CD14-positive monocyte (primary cell): ENCODE measurements around the gene AEBP1. TPM values are rescaled to one million over a fixed set of nuclear protein-coding genes. Genes with fewer than 3 reads are reported as not detected.

Experiments
- DNase-seq, 3 donors: peaks; one replicate each; pipeline ENCODE4 v3.0.0-alpha.2; 2011 to 2022
- H2AFZ ChIP-seq: 2 replicates; pipeline ENCODE4 v1.6.0; 2012; ENCODE audit warnings: mild to moderate bottlenecking, low read depth, low read length, inconsistent platforms; ENCODE audit not compliant: insufficient read depth, poor library complexity, severe bottlenecking
- H3K27ac ChIP-seq, 2 donors: 1 replicate in 1 of 2; 2 replicates in 1 of 2; pipeline ENCODE4 v1.5.1; 2012 to 2013; ENCODE audit warnings: low read length in 2 of 2, control low read depth in 1 of 2, inconsistent platforms in 1 of 2, low read depth in 1 of 2, mild to moderate bottlenecking in 1 of 2
- H3K27me3 ChIP-seq, 2 donors: one replicate each; pipeline versions ENCODE4 v1.6.0 to v1.6.1; 2011 to 2013; ENCODE audit warnings: low read length in 2 of 2; ENCODE audit not compliant: control insufficient read depth in 2 of 2, insufficient read depth in 2 of 2
- H3K36me3 ChIP-seq, 2 donors: replicated peaks in 1 of 2; 1 replicate in 1 of 2; 2 replicates in 1 of 2; pipeline versions ENCODE4 v1.5.1 to v1.6.1; 2012 to 2013; ENCODE audit warnings: low read length in 2 of 2, control low read depth in 1 of 2, inconsistent platforms in 1 of 2, mild to moderate bottlenecking in 1 of 2; ENCODE audit not compliant: insufficient read depth in 2 of 2, control insufficient read depth in 1 of 2
- H3K4me1 ChIP-seq, 2 donors: 1 replicate in 1 of 2; 2 replicates in 1 of 2; pipeline versions ENCODE4 v1.5.1 to v1.6.1; 2012 to 2013; ENCODE audit warnings: low read length in 2 of 2, control low read depth in 1 of 2, inconsistent platforms in 1 of 2, mild to moderate bottlenecking in 1 of 2, moderate library complexity in 1 of 2; ENCODE audit not compliant: insufficient read depth in 2 of 2, control insufficient read depth in 1 of 2
- H3K4me2 ChIP-seq: replicated peaks from 2 replicates; pipeline ENCODE3; 2012; ENCODE audit warnings: low read length, moderate library complexity, mild to moderate bottlenecking; ENCODE audit not compliant: poor library complexity, severe bottlenecking; ENCODE audit errors: extremely low read depth
- H3K4me3 ChIP-seq, 3 experiments: fragments of 200-600 bp in 1 of 3; sonication (generic) in 1 of 3; replicated peaks in 1 of 3; 1 replicate in 2 of 3; 2 replicates in 1 of 3; pipeline ENCODE4 v1.5.1; 2011 to 2013; ENCODE audit warnings: low read length in 3 of 3, mild to moderate bottlenecking in 3 of 3, control low read depth in 2 of 3, low read depth in 2 of 3, inconsistent platforms in 1 of 3, moderate library complexity in 1 of 3
- H3K79me2 ChIP-seq: 2 replicates; pipeline ENCODE4 v1.6.0; 2012; ENCODE audit warnings: mild to moderate bottlenecking, control low read depth, inconsistent platforms, low read length, moderate library complexity; ENCODE audit not compliant: insufficient read depth
- H3K9ac ChIP-seq: 2 replicates; pipeline ENCODE4 v1.6.0; 2017; ENCODE audit warnings: low read length, mild to moderate bottlenecking; ENCODE audit not compliant: insufficient read depth, poor library complexity, severe bottlenecking
- H3K9me3 ChIP-seq, 2 donors: replicated peaks in 1 of 2; 1 replicate in 1 of 2; 2 replicates in 1 of 2; pipeline versions ENCODE4 v1.5.1 to v1.6.1; 2012 to 2013; ENCODE audit warnings: low read length in 2 of 2, control low read depth in 1 of 2; ENCODE audit not compliant: control insufficient read depth in 1 of 2, insufficient read depth in 1 of 2
- H4K20me1 ChIP-seq: 2 replicates; pipeline ENCODE4 v1.6.0; 2012; ENCODE audit warnings: mild to moderate bottlenecking, low read length, control low read depth, moderate library complexity; ENCODE audit not compliant: insufficient read depth
- H3K27ac Mint-ChIP-seq, 7 donors: one replicate each; pipeline ENCODE4 v1.8.0; 2020; ENCODE audit warnings: mild to moderate bottlenecking in 7 of 7, mixed read lengths in 7 of 7, moderate library complexity in 6 of 7, inconsistent platforms in 2 of 7
- H3K27me3 Mint-ChIP-seq, 3 donors: one replicate each; pipeline ENCODE4 v1.8.0; 2021 to 2022; ENCODE audit warnings: low read depth in 3 of 3, mild to moderate bottlenecking in 3 of 3, mixed read lengths in 3 of 3, moderate library complexity in 3 of 3, inconsistent platforms in 1 of 3
- H3K36me3 Mint-ChIP-seq, 2 donors: one replicate each; pipeline ENCODE4 v1.8.0; 2020; ENCODE audit warnings: mixed read lengths in 2 of 2, inconsistent platforms in 1 of 2, mild to moderate bottlenecking in 1 of 2
- H3K4me1 Mint-ChIP-seq: one replicate; pipeline ENCODE4 v1.8.0; 2020; ENCODE audit warnings: mild to moderate bottlenecking, mixed read lengths
- H3K4me3 Mint-ChIP-seq, 2 donors: one replicate each; pipeline ENCODE4 v1.8.0; 2020; ENCODE audit warnings: mild to moderate bottlenecking in 2 of 2, mixed read lengths in 2 of 2, moderate library complexity in 1 of 2
- H3K9me3 Mint-ChIP-seq, 7 donors: one replicate each; pipeline ENCODE4 v1.8.0; 2020 to 2022; ENCODE audit warnings: mixed read lengths in 7 of 7, mild to moderate bottlenecking in 6 of 7, moderate library complexity in 6 of 7, inconsistent platforms in 2 of 7
- WGBS: methylation state at CpG from one replicate; pipeline ENCODE4 v1.1.5; 2013; ENCODE audit warnings: missing lambda C conversion rate; ENCODE audit not compliant: insufficient coverage; 5-methylcytosine and 5-hydroxymethylcytosine counted together
- intact Hi-C, 2 donors: fragments of 100-400 bp; cut with micrococcal nuclease; formaldehyde crosslinking; loops; one replicate each; pipeline versions ENCODE4 v1.15.0 to v1.15.1; 2023
- polyA plus RNA-seq, 3 donors: library from polyadenylated mRNA; depleted of rRNA in 1 of 3; unstranded in 2 of 3; stranded (reverse) in 1 of 3; fragments of 300-500 nt in 2 of 3; fragments of >200 nt in 1 of 3; fragmentation: Illumina TruSeq in 2 of 3; gene quantifications; 1 replicate in 2 of 3; 2 replicates in 1 of 3; pipeline ENCODE4 v1.2.3, GENCODE V29; 2012 to 2021
- TF ChIP-seq, protein P1 (sequence below): fragments of 200-600 bp; IDR thresholded peaks from one replicate; pipeline ENCODE4 v1.8.0; 2022; ENCODE audit warnings: antibody characterized with exemption, mild to moderate bottlenecking

AEBP1 gene
- polyA plus RNA-seq, 3 donors, result 0.08 TPM; not detected in 2

GRCh38 chr7:44086627-44087026, 17.5 kb upstream of the AEBP1 start:
- Mint-ChIP-seq H3K36me3 (no peaks in the 10 kb centered on the region), H3K4me1 (peaks cover 7% of the 10 kb centered on the region), H3K9me3 (peaks cover 0 to 3% (median 0%) of the 10 kb centered on the region in 7 donors), H3K27ac (no peak overlapping the region), H3K27me3 (peaks cover 0 to 8% (median 5%) of the 10 kb centered on the region in 3 donors), H3K4me3 (no peak overlapping the region)
- no peaks in the 10 kb centered on the region for H3K9me3 ChIP-seq
- TF ChIP-seq, protein P1, sequence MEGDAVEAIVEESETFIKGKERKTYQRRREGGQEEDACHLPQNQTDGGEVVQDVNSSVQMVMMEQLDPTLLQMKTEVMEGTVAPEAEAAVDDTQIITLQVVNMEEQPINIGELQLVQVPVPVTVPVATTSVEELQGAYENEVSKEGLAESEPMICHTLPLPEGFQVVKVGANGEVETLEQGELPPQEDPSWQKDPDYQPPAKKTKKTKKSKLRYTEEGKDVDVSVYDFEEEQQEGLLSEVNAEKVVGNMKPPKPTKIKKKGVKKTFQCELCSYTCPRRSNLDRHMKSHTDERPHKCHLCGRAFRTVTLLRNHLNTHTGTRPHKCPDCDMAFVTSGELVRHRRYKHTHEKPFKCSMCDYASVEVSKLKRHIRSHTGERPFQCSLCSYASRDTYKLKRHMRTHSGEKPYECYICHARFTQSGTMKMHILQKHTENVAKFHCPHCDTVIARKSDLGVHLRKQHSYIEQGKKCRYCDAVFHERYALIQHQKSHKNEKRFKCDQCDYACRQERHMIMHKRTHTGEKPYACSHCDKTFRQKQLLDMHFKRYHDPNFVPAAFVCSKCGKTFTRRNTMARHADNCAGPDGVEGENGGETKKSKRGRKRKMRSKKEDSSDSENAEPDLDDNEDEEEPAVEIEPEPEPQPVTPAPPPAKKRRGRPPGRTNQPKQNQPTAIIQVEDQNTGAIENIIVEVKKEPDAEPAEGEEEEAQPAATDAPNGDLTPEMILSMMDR, result no peak
- peaks cover 3% of the 10 kb centered on the region for H3K79me2 ChIP-seq
- 100% methylated on average over 1 of the region's 3 CpGs for WGBS
- H3K27ac ChIP-seq, result no peak overlapping the region
- peaks cover 4 to 5% of the 10 kb centered on the region in 2 donors for H3K4me1 ChIP-seq
- no peaks in the 10 kb centered on the region for H3K36me3 ChIP-seq
- H4K20me1 ChIP-seq, result no peaks in the 10 kb centered on the region
- no peak for DNase-seq
- no peak overlapping the region for H3K4me3 ChIP-seq
- H3K4me2 ChIP-seq, result no peak overlapping the region
- H2AFZ ChIP-seq, result no peak overlapping the region
- H3K27me3 ChIP-seq, result no peaks in the 10 kb centered on the region
- H3K9ac ChIP-seq, result no peak overlapping the region
- intact Hi-C loops, result loop anchor here in 1 of 2 donors (10.0 kb wide), 1 partner anchor 62 kb away; no protein-coding TSS in a partner anchor

DNA sequence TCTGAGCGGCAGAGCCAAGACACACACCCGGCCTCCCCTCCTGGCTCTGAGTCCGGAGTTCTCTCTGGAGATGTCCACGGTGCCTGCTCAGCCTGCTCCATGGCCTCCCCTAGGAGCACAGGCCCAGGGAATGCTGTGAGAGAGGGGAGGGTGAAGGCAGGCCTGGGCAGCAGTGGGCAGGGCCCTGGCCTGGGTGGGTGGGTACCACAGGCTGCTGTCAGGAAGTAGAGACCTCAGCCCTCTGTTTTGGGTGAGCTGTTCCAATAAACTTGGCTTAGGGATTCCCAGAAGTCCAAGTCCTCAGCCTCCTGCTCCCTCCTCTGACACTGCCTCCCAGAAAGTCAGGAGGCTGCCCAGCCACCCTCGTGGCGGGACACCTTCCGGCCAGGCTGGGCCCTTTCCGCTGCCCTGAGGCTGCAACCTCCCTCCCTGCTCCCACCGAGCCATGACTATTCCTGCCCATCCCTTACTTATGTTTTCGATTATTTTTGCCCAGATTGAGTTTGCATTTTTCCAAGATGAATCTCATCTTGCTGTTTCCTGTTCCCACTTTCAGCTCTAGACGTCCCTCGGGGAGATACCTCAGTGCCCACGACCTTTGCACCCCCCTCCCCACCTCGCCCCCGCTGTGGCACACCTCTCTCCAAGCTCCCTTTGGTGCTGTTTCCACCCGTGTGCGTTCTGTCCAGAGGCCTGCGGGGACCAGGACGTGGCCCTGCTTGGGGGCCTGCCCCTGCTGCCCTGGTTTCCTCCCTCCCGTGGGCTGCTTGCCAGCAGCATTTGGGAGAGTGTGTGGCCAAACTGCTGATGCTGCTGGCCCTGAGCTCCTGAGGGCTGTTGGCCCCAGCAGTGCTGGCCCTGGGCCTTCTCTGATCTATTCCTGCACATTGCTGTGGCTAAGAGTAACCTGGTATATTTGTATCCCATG, 16.0 kb upstream of the AEBP1 start:
- Mint-ChIP-seq H3K27me3 (peaks cover 0 to 8% (median 5%) of the 10 kb centered on the region in 3 donors), H3K36me3 (no peaks in the 10 kb centered on the region), H3K27ac (no peak overlapping the region), H3K4me1 (no peaks in the 10 kb centered on the region), H3K9me3 (peaks cover 0 to 3% (median 0%) of the 10 kb centered on the region in 7 donors), H3K4me3 (no peak overlapping the region)
- DNase-seq, result no peak
- H3K4me1 ChIP-seq, result no peaks in the 10 kb centered on the region
- no peak overlapping the region for H2AFZ ChIP-seq
- WGBS, result 85% methylated on average over 16 of the region's 20 CpGs
- no peak overlapping the region for H3K27ac ChIP-seq
- no peaks in the 10 kb centered on the region for H3K27me3 ChIP-seq
- no peaks in the 10 kb centered on the region for H4K20me1 ChIP-seq
- no peaks in the 10 kb centered on the region for H3K9me3 ChIP-seq
- H3K79me2 ChIP-seq, result no peaks in the 10 kb centered on the region
- TF ChIP-seq, protein P1, result no peak
- H3K36me3 ChIP-seq, result no peaks in the 10 kb centered on the region
- H3K9ac ChIP-seq, result no peak overlapping the region
- H3K4me2 ChIP-seq, result no peak overlapping the region
- no peak overlapping the region for H3K4me3 ChIP-seq
- intact Hi-C loops, result loop anchor here in 1 of 2 donors (10.0 kb wide), 1 partner anchor 63 kb away; no protein-coding TSS in a partner anchor
